HEK293 (cell line): ENCODE results near the gene MXI1.

ENCODE experiments used
- CTCF ChIA-PET: fragments of 350-600 bp; formaldehyde crosslinking; extraction: SDS; loops from one replicate; lab custom pipeline; 2021; ENCODE audit warnings: antibody characterized with exemption; lab: Yijun Ruan, JAX
- POLR2A ChIA-PET: fragments of 300-600 bp; formaldehyde crosslinking; extraction: SDS; loops from one replicate; lab custom pipeline; 2020; ENCODE audit warnings: antibody characterized with exemption, inconsistent platforms; lab: Yijun Ruan, JAX
- H3K27ac ChIP-seq: fragments of 200-500 bp; sonication (Bioruptor generic); 2 replicates; pipeline ENCODE4 v1.5.1; 2014; ENCODE audit warnings: low read depth, low read length, control low read depth, inconsistent platforms; ENCODE audit errors: extremely low read depth
- H3K36me3 ChIP-seq, 2 experiments: fragments of 200-500 bp in 1 of 2; sonication (Bioruptor generic) in 1 of 2; 1 replicate in 1 of 2; 2 replicates in 1 of 2; pipeline ENCODE4 v1.5.1; 2014 to 2017; ENCODE audit warnings: inconsistent platforms in 2 of 2, low read length in 2 of 2; ENCODE audit not compliant: control insufficient read depth in 2 of 2, insufficient read depth in 1 of 2
- H3K4me1 ChIP-seq: fragments of 200-500 bp; sonication (Bioruptor generic); 2 replicates; pipeline ENCODE4 v1.5.1; 2014; ENCODE audit warnings: mild to moderate bottlenecking, low read length, inconsistent platforms; ENCODE audit not compliant: control insufficient read depth, insufficient read depth
- H3K4me3 ChIP-seq: 2 replicates; pipeline ENCODE4 v1.5.1; 2011; ENCODE audit warnings: low read depth, mild to moderate bottlenecking, control low read depth, low read length, moderate library complexity
- H3K9me3 ChIP-seq: fragments of 200-500 bp; sonication (Bioruptor generic); 2 replicates; pipeline ENCODE4 v1.5.1; 2014; ENCODE audit warnings: low read depth, low read length, inconsistent platforms; ENCODE audit not compliant: control insufficient read depth, insufficient read depth
- CTCF ChIP-seq: fragments of 450-650 bp; formaldehyde crosslinking; IDR thresholded peaks from 2 replicates; pipeline ENCODE4 v1.5.1; 2016; ENCODE audit warnings: missing biosample characterization, missing genetic modification characterization
- HOXD13 ChIP-seq: sonication (generic); formaldehyde crosslinking; IDR thresholded peaks from 2 replicates; pipeline ENCODE4 v1.8.0; 2022; ENCODE audit warnings: missing genetic modification reagents, borderline replicate concordance
- INSM2 ChIP-seq: fragments of 450-650 bp; formaldehyde crosslinking; IDR thresholded peaks from 2 replicates; pipeline ENCODE4 v1.5.1; 2016; ENCODE audit warnings: missing biosample characterization, missing genetic modification characterization
- RBAK ChIP-seq: fragments of 450-650 bp; formaldehyde crosslinking; IDR thresholded peaks from 2 replicates; pipeline ENCODE4 v1.5.1; 2016; ENCODE audit warnings: missing biosample characterization, missing genetic modification characterization
- SCRT2 ChIP-seq: fragments of 450-650 bp; formaldehyde crosslinking; IDR thresholded peaks from 2 replicates; pipeline ENCODE4 v1.5.1; 2016; ENCODE audit warnings: missing biosample characterization, missing genetic modification characterization
- SP3 ChIP-seq: fragments of 450-650 bp; formaldehyde crosslinking; IDR thresholded peaks from 2 replicates; pipeline ENCODE4 v1.5.1; 2016; ENCODE audit warnings: missing biosample characterization, missing genetic modification characterization
- TRIM28 ChIP-seq: IDR thresholded peaks from 2 replicates; pipeline ENCODE4 v1.6.1; 2011; ENCODE audit warnings: low read length, control low read depth, borderline replicate concordance
- ZBTB1 ChIP-seq: fragments of 450-650 bp; formaldehyde crosslinking; IDR thresholded peaks from 2 replicates; pipeline ENCODE4 v1.5.1; 2016; ENCODE audit warnings: missing biosample characterization, missing genetic modification characterization
- ZBTB10 ChIP-seq: fragments of 450-650 bp; formaldehyde crosslinking; IDR thresholded peaks from 2 replicates; pipeline ENCODE4 v1.5.1; 2016; ENCODE audit warnings: missing biosample characterization, missing genetic modification characterization
- ZBTB26 ChIP-seq: fragments of 450-650 bp; formaldehyde crosslinking; optimal IDR thresholded peaks from 2 replicates; pipeline ENCODE3; 2016; ENCODE audit warnings: missing biosample characterization, mild to moderate bottlenecking, missing genetic modification characterization
- ZBTB6 ChIP-seq: fragments of 450-650 bp; formaldehyde crosslinking; IDR thresholded peaks from 2 replicates; pipeline ENCODE4 v1.5.1; 2017; ENCODE audit warnings: missing biosample characterization, missing genetic modification characterization
- ZFP69B ChIP-seq: fragments of 450-650 bp; formaldehyde crosslinking; IDR thresholded peaks from 2 replicates; pipeline ENCODE4 v1.5.1; 2016; ENCODE audit warnings: missing biosample characterization, missing genetic modification characterization
- ZIC2 ChIP-seq: fragments of 450-650 bp; formaldehyde crosslinking; IDR thresholded peaks from 2 replicates; pipeline ENCODE4 v1.5.1; 2016; ENCODE audit warnings: missing biosample characterization, missing genetic modification characterization
- ZNF174 ChIP-seq: fragments of 450-650 bp; formaldehyde crosslinking; IDR thresholded peaks from 2 replicates; pipeline ENCODE4 v1.5.0; 2017; ENCODE audit warnings: missing biosample characterization, mild to moderate bottlenecking, missing genetic modification characterization
- ZNF302 ChIP-seq: fragments of 450-650 bp; formaldehyde crosslinking; IDR thresholded peaks from 2 replicates; pipeline ENCODE4 v1.5.1; 2016; ENCODE audit warnings: missing biosample characterization, missing genetic modification characterization, low read depth
- ZNF311 ChIP-seq: fragments of 450-650 bp; formaldehyde crosslinking; IDR thresholded peaks from 2 replicates; pipeline ENCODE4 v1.5.1; 2017; ENCODE audit warnings: missing biosample characterization, missing genetic modification characterization, borderline replicate concordance
- ZNF350 ChIP-seq: fragments of 450-650 bp; formaldehyde crosslinking; IDR thresholded peaks from 2 replicates; pipeline ENCODE4 v1.5.0; 2017; ENCODE audit warnings: missing biosample characterization, mild to moderate bottlenecking, missing genetic modification characterization
- ZNF514 ChIP-seq: fragments of 450-650 bp; formaldehyde crosslinking; IDR thresholded peaks from 2 replicates; pipeline ENCODE4 v1.5.1; 2016; ENCODE audit warnings: missing biosample characterization, missing genetic modification characterization
- ZNF544 ChIP-seq: fragments of 450-650 bp; formaldehyde crosslinking; IDR thresholded peaks from 2 replicates; pipeline ENCODE4 v1.5.0; 2017; ENCODE audit warnings: missing biosample characterization, missing genetic modification characterization
- ZNF580 ChIP-seq: fragments of 450-650 bp; formaldehyde crosslinking; IDR thresholded peaks from 2 replicates; pipeline ENCODE4 v1.5.1; 2016; ENCODE audit warnings: missing biosample characterization, missing genetic modification characterization
- ZNF626 ChIP-seq: fragments of 450-650 bp; sonication (Bioruptor Pico); formaldehyde crosslinking; IDR thresholded peaks from 2 replicates; pipeline ENCODE4 v1.5.1; 2018; ENCODE audit warnings: missing biosample characterization, missing genetic modification characterization, inconsistent platforms
- ZNF660 ChIP-seq: fragments of 450-650 bp; IDR thresholded peaks from 2 replicates; pipeline ENCODE4 v1.5.1; 2018; ENCODE audit warnings: missing biosample characterization, mild to moderate bottlenecking, missing genetic modification characterization
- ZNF701 ChIP-seq: fragments of 450-650 bp; formaldehyde crosslinking; IDR thresholded peaks from 2 replicates; pipeline ENCODE4 v1.5.1; 2016; ENCODE audit warnings: missing biosample characterization, missing genetic modification characterization
- ZNF785 ChIP-seq: fragments of 450-650 bp; formaldehyde crosslinking; IDR thresholded peaks from 2 replicates; pipeline ENCODE4 v1.5.1; 2016; ENCODE audit warnings: missing biosample characterization, missing genetic modification characterization
- ZNF792 ChIP-seq: fragments of 450-650 bp; formaldehyde crosslinking; IDR thresholded peaks from 2 replicates; pipeline ENCODE4 v1.5.1; 2016; ENCODE audit warnings: missing biosample characterization, missing genetic modification characterization
- ZSCAN16 ChIP-seq: fragments of 450-650 bp; formaldehyde crosslinking; IDR thresholded peaks from 2 replicates; pipeline ENCODE4 v1.5.1; 2016; ENCODE audit warnings: missing biosample characterization, missing genetic modification characterization
- ZSCAN23 ChIP-seq: fragments of 450-650 bp; formaldehyde crosslinking; IDR thresholded peaks from 2 replicates; pipeline ENCODE4 v1.5.1; 2016; ENCODE audit warnings: missing biosample characterization, missing genetic modification characterization
- ZSCAN30 ChIP-seq: fragments of 450-650 bp; IDR thresholded peaks from 2 replicates; pipeline ENCODE4 v1.5.1; 2018; ENCODE audit warnings: missing biosample characterization, mild to moderate bottlenecking, missing genetic modification characterization, moderate library complexity

MXI1 gene

GRCh38 chr10:110306452-110306768, 99.0 kb downstream of the MXI1 start (continued):
- TF ChIP-seq ZBTB26 (tag by site-specific recombination) (no peak), ZNF350 (no peak), ZSCAN23 (tag by site-specific recombination) (no peak), TRIM28 (no peak)

- H3K4me1 ChIP-seq, result peaks cover 9% of the 10 kb centered on the region
- TF ChIP-seq ZSCAN30 (tag by site-specific recombination), result no peak
- no peak for TF ChIP-seq SCRT2 (tag by site-specific recombination)
- TF ChIP-seq RBAK (tag by site-specific recombination), result no peak
- TF ChIP-seq ZBTB1, result no peak
- no peak for TF ChIP-seq ZSCAN16 (tag by site-specific recombination)
- TF ChIP-seq ZNF174 (tag by site-specific recombination), result no peak
- TF ChIP-seq ZNF514 (tag by site-specific recombination), result no peak
- no peak for TF ChIP-seq ZNF311 (tag by site-specific recombination)
- TF ChIP-seq, all 188 proteins: peak for 0
- Histone ChIP-seq H3K4me3 (no peak overlapping the region), H3K36me3 (peaks cover under 1 to 8% of the 10 kb centered on the region in 2 experiments; a peak in 2 of 3 replicates), H3K27ac (no peak overlapping the region), H3K9me3 (no peaks in the 10 kb centered on the region)
- POLR2A ChIA-PET, result no interaction called here
- CTCF ChIA-PET, result interaction anchor here (0.6 to 3.2 kb wide), 10 partner anchors 9 to 292 kb away, joined by 3 to 24 read pairs (median 6); no protein-coding TSS in a partner anchor
These were observed 100.4 kb downstream of the MXI1 start for GRCh38 chr10:110307805-110308204.

- no peak overlapping the region for H3K27ac ChIP-seq
- POLR2A ChIA-PET, result no interaction called here
- H3K4me1 ChIP-seq, result no peaks in the 10 kb centered on the region
- no peaks in the 10 kb centered on the region for H3K9me3 ChIP-seq
- CTCF ChIA-PET, result interaction anchor here (0.7 to 2.2 kb wide), 13 partner anchors 14 to 617 kb away, joined by 3 to 16 read pairs (median 4); partner anchors contain the start of gene SMC3
- no peak overlapping the region for H3K4me3 ChIP-seq
- H3K36me3 ChIP-seq, result no peaks in the 10 kb centered on the region
- TF ChIP-seq ZNF626 (tag by site-specific recombination), result no peak
- TF ChIP-seq ZNF580 (tag by site-specific recombination), result no peak
- TF ChIP-seq ZNF785 (tag by site-specific recombination), result no peak
- no peak for TF ChIP-seq ZNF792 (tag by site-specific recombination)
- no peak for TF ChIP-seq ZBTB6 (tag by site-specific recombination)
- no peak for TF ChIP-seq INSM2 (tag by site-specific recombination)
- TF ChIP-seq ZIC2 (tag by site-specific recombination), result no peak
- TF ChIP-seq SP3 (tag by site-specific recombination), result no peak
- TF ChIP-seq CTCF (tag by site-specific recombination), result no peak
- TF ChIP-seq ZNF660 (tag by site-specific recombination), result no peak
- TF ChIP-seq ZNF544 (tag by site-specific recombination), result no peak
- no peak for TF ChIP-seq RBAK (tag by site-specific recombination)
- no peak for TF ChIP-seq ZFP69B
- no peak for TF ChIP-seq ZBTB10 (tag by site-specific recombination)
- no peak for TF ChIP-seq HOXD13 (CRISPR knock-in tag)
- TF ChIP-seq ZNF302 (tag by site-specific recombination), result no peak
- no peak for TF ChIP-seq ZNF701 (tag by site-specific recombination)
These were observed 103.3 kb downstream of the MXI1 start for GRCh38 chr10:110310741-110311140.
